A375 (cell line): ENCODE data around the gene CHST1. TPM values are rescaled to one million over a fixed set of nuclear protein-coding genes. Genes with fewer than 3 reads are reported as not detected.

Experiments used
- small RNA-seq: library from RNA; depleted of rRNA; stranded (forward); fragments of <200 nt; gene quantifications from one replicate; pipeline ENCODE3, GENCODE V24; 2014
- total RNA-seq: library from RNA; depleted of rRNA; stranded (reverse); fragments of >200 nt; shearing (Covaris generic); gene quantifications from 2 replicates; pipeline ENCODE4 v1.2.3, GENCODE V29; 2014; rRNA removed

The CHST1 gene
- total RNA-seq: 12.5 and 14.2 TPM in 2 replicates

GRCh38 chr11:45665206-45665932 lies at the start of gene CHST1:
Gene CHST1 (minus strand): TSS chr11:45665622. CDS start chr11:45650923, 14,699 bp downstream.

Small RNA genes lying within 50 kb of the gene (small RNA-seq; reads per million reads assigned to genes)
- gene MIR7154: not detected

Other genes with a start within 250 kb of the CHST1 start
- 10.2 and 14.6 TPM in 2 replicates for gene SLC35C1, start 139.5 kb upstream of the CHST1 start, total RNA-seq
- 9.3 and 11.6 TPM in 2 replicates for gene CRY2, start 181.9 kb upstream of the CHST1 start, total RNA-seq
- gene MAPK8IP1, start 220.0 kb upstream of the CHST1 start, total RNA-seq: 11.1 and 12.7 TPM in 2 replicates
- 1.6 and 1.7 TPM in 2 replicates for gene FREY1, start 241.6 kb upstream of the CHST1 start, total RNA-seq